HG02852 (cell line): Measurements from ENCODE around the gene NMB.

Experiments used
- ATAC-seq: cut with Tn5 transposase; IDR thresholded peaks from one replicate; pipeline ENCODE4 v1.9.1; 2021; ENCODE audit warnings: mild to moderate bottlenecking, moderate library complexity; ENCODE audit not compliant: unreplicated experiment

NMB gene

DNA sequence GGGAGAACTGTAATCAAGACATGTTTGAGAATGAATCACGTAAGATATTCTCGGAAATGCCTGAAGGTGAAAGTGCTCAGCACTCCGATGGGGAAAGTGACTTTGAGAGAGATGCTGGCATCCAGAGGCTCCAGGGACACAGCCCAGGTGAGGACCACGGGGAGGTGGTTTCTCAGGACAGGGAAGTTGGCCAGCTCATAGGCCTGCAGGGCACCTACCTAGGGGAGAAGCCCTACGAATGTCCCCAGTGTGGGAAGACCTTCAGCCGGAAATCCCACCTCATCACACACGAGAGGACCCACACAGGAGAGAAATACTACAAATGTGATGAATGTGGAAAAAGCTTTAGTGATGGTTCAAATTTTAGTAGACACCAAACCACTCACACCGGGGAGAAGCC is 37.4 kb downstream of the NMB start:
- no peak for ATAC-seq

DNA sequence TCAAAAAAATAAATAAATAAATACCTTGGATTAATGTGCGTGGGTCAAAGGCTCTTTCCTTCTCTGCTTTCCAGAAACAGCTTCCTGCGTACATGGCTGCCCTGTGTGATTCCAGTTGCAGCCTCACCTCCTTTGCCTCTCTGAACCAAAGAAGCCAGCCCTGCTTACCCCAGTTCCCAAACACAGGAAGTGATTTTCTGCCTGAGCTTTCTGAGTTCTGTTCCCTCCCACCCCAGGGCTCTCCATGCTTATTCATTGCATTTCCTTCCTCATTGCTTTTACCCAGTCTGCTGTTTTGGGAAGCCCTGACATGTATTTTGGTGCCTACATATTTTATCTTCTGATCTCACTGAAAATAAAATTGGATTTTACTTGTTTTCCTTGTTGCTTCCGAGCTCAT is 41.8 kb downstream of the NMB start:
- no peak for ATAC-seq

DNA sequence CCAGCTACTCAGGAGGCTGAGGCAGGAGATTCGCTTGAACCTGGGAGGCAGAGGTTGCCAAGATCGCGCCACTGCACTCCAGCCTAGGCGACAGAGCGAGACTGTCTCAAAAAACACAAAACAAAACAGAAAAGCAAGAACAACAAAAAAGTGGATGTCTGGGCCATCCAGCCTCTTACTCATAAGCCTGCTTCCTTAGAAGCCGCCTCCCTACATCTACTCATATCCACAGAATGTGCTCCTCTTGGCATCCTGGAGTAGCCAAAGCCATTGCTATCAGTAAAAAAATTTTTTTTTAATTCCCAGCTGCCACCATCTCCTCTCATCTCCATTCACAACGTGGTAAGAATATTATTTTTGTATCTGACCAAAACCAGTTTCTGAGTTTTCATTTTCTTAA is 46.4 kb downstream of the NMB start:
- no peak for ATAC-seq

DNA sequence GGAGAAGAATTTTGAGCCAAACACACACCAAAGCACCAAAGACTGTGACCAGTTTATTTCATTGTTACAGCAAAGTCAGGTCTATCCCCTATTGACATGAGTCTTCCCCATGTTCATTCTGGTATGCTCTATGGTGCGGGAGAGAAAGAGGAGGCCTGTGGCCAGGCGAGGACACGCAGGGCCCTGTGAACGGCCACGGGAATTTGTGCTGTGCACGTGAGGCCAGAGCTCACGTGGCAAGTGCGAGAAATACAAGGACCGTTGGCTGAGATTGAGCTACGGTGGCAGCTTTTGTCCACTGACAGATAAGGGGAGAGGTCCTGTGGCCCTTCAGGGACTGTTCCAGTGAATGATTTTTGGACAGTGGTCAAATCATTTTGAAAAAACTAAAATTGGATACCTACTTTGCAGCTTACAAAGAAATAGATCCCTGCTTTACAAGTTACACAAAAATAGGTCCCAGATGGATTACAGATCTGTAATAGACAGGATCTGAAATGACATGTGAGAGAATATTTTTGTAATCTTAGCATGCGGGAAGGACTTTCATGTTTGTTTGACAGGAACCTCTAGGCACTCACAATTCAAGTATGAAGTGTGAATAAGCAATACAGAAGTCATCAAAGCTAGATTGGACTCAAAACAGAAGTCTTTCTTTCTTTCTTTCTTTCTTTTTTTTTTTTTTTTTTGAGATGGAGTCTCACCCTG is 48.0 kb downstream of the NMB start:
- ATAC-seq, result no peak

DNA sequence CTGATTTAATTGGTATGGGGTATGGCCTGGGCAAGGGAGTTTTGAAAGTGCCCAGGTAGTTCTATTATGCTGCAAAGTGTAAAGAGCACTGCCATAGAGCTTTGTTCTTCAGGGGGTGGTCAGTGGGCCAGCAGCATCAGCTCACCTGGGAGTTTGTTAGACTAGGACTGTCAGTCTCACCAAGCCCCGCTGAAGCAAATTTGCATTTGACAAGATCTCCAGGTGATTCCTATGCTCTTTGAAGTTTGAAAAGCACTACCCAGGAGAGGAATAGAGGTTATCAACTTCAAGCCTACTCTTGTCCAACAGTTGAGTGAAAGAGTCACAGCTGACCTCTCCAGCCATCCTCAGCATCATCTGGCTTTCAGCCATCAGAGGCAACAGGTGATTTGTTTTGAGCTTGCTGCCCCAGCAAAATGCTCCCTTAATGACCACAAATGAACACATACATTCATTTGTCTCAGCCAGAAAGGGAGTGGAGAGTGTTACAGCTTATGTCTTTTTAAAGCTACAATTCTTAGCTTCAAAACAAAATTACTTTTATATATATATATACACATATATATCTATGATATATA is 49.2 kb downstream of the NMB start:
- no peak for ATAC-seq

DNA sequence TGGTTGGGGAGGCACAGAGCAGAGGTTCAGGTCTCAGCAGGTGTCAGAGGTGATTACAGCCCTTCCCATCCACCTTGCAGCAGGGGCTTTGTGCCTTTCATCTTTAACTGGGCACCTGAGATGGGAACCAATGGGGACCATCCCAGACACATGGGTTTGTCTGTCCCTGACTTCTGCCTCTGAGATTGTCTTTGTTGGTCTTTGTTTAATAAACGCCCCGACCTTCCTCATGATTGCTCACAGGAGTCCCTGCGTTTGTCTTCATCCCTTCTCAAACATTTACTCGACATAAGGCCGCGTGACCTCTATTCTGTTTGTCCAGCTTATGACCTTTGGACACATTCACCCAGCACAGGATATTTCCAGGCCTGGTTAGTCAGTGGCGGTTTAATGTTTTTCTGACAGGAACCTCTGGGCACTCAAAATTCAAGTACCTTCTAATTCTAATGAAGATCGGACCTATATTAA is 51.3 kb downstream of the NMB start:
- ATAC-seq, result no peak

DNA sequence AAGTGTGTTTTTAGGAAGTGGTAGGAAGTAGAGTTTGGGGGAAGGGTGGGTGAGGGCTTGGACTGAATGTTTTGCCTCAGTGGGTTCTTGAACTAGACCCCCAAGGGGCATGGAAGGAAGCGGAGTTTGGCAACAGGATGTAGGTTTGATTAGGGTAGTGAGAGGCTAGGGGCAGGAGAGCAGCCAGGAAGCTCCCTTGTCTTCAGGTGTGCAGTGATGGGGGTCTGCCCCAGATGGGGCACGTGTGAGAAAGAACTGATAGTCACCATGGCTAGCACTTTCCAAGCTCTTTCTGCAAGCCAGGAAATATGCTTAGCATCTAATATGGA is 52.5 kb downstream of the NMB start:
- ATAC-seq, result no peak
